ENCODE results near the gene SUCO.

- no peak for TF ChIP-seq CTCF (IDR thresholded peaks at IDR 0.05; ENCODE audit: poor library complexity)
- TF ChIP-seq EZH2 (IDR thresholded peaks at IDR 0.05; ENCODE audit: borderline replicate concordance) = no peak
- TF ChIP-seq EZH2phosphoT487 (IDR thresholded peaks at IDR 0.05; ENCODE audit: low read depth, severe bottlenecking, unreplicated experiment) = no peak
Observed at GRCh38 chr1:172515436-172515835, 17.5 kb upstream of the SUCO start.
